SK-N-MC (cell line): ENCODE results near the gene DUSP22.

ENCODE experiments used
- DNase-seq: peaks from one replicate; pipeline ENCODE4 v3.0.0-alpha.2; 2011; ENCODE audit warnings: low read depth, low spot score
- H3K27ac ChIP-seq: fragments of 200-600 bp; sonication (generic); 2 replicates; pipeline ENCODE4 v1.5.1; 2016; ENCODE audit warnings: mixed run types
- H3K36me3 ChIP-seq: fragments of 200-600 bp; sonication (generic); 2 replicates; pipeline ENCODE4 v1.6.1; 2017; ENCODE audit warnings: antibody characterized with exemption, low read length, mixed read lengths; ENCODE audit not compliant: insufficient read depth
- H3K4me3 ChIP-seq: fragments of 200-600 bp; sonication (generic); 2 replicates; pipeline ENCODE4 v1.5.1; 2016
- H3K9ac ChIP-seq: fragments of 200-600 bp; sonication (generic); 2 replicates; pipeline ENCODE4 v1.8.0; 2017; ENCODE audit warnings: mixed run types, mixed read lengths; ENCODE audit not compliant: insufficient read length
- H3K9me3 ChIP-seq: fragments of 200-600 bp; sonication (generic); 2 replicates; pipeline ENCODE4 v1.6.1; 2017; ENCODE audit warnings: low read depth, mild to moderate bottlenecking, antibody characterized with exemption, low read length, moderate library complexity, mixed read lengths
- EZH2 ChIP-seq: fragments of 200-600 bp; sonication (generic); IDR thresholded peaks from one replicate; pipeline ENCODE4 v1.6.1; 2017; ENCODE audit warnings: antibody characterized with exemption
- FOXP2 ChIP-seq: optimal IDR thresholded peaks from 2 replicates; pipeline ENCODE3; 2011; ENCODE audit warnings: mild to moderate bottlenecking, moderate library complexity; ENCODE audit not compliant: insufficient read depth; ENCODE audit errors: extremely low read length, control extremely low read depth
- POLR2AphosphoS5 ChIP-seq: IDR thresholded peaks from 2 replicates; pipeline ENCODE4 v1.6.1; 2012; ENCODE audit warnings: mild to moderate bottlenecking, low read depth, low read length, borderline replicate concordance

DUSP22 gene

GRCh38 chr6:303948-304558 is 11.8 kb downstream of the DUSP22 start:
- no peak for DNase-seq
- H3K9me3 ChIP-seq: no peaks in the 10 kb centered on the region
- TF ChIP-seq FOXP2 (no peak), POLR2AphosphoS5 (no peak), EZH2 (no peak)
- no peak overlapping the region for H3K27ac ChIP-seq
- H3K9ac ChIP-seq: no peak overlapping the region
- H3K4me3 ChIP-seq: no peak overlapping the region
- H3K36me3 ChIP-seq: no peaks in the 10 kb centered on the region

GRCh38 chr6:304833-305370 is 12.6 kb downstream of the DUSP22 start:
- Histone ChIP-seq H3K36me3 (no peaks in the 10 kb centered on the region), H3K27ac (no peak overlapping the region), H3K9me3 (no peaks in the 10 kb centered on the region), H3K4me3 (no peak overlapping the region), H3K9ac (no peak overlapping the region)
- TF ChIP-seq FOXP2 (no peak), POLR2AphosphoS5 (no peak), EZH2 (no peak)
- DNase-seq: no peak

GRCh38 chr6:305371-306206 is 13.3 kb downstream of the DUSP22 start:
- H3K9me3 ChIP-seq: no peaks in the 10 kb centered on the region
- H3K9ac ChIP-seq: no peak overlapping the region

GRCh38 chr6:306641-307061 is 14.4 kb downstream of the DUSP22 start:
- H3K9ac ChIP-seq: no peak overlapping the region
- H3K9me3 ChIP-seq: no peaks in the 10 kb centered on the region
- no peak for TF ChIP-seq EZH2
- TF ChIP-seq FOXP2: no peak
- TF ChIP-seq POLR2AphosphoS5: no peak
- no peak for DNase-seq
- H3K36me3 ChIP-seq: no peaks in the 10 kb centered on the region
- H3K27ac ChIP-seq: no peak overlapping the region
- no peak overlapping the region for H3K4me3 ChIP-seq

More at GRCh38 chr6:305371-306206, 13.3 kb downstream of the DUSP22 start:
- Histone ChIP-seq H3K4me3 (no peak overlapping the region), H3K27ac (no peak overlapping the region), H3K36me3 (no peaks in the 10 kb centered on the region)
- TF ChIP-seq FOXP2: no peak
- TF ChIP-seq EZH2: no peak
- no peak for TF ChIP-seq POLR2AphosphoS5
- DNase-seq: no peak

- H3K9me3 ChIP-seq: no peaks in the 10 kb centered on the region
- H3K27ac ChIP-seq: no peak overlapping the region
- H3K4me3 ChIP-seq: no peak overlapping the region
- H3K36me3 ChIP-seq: no peaks in the 10 kb centered on the region
- DNase-seq: no peak
- no peak overlapping the region for H3K9ac ChIP-seq
- no peak for TF ChIP-seq FOXP2
- TF ChIP-seq EZH2: no peak
- no peak for TF ChIP-seq POLR2AphosphoS5
Observed at GRCh38 chr6:307065-307814, 15.0 kb downstream of the DUSP22 start.

GRCh38 chr6:307874-308273 is 15.6 kb downstream of the DUSP22 start:
- Histone ChIP-seq H3K4me3 (no peak overlapping the region), H3K36me3 (no peaks in the 10 kb centered on the region), H3K9ac (no peak overlapping the region), H3K27ac (no peak overlapping the region), H3K9me3 (no peaks in the 10 kb centered on the region)
- DNase-seq: no peak
- TF ChIP-seq FOXP2 (no peak), POLR2AphosphoS5 (no peak), EZH2 (no peak)

- TF ChIP-seq EZH2 (no peak), FOXP2 (no peak), POLR2AphosphoS5 (no peak)
- no peak for DNase-seq
- H3K9me3 ChIP-seq: no peaks in the 10 kb centered on the region
- H3K36me3 ChIP-seq: no peaks in the 10 kb centered on the region
- H3K27ac ChIP-seq: no peak overlapping the region
- H3K4me3 ChIP-seq: no peak overlapping the region
- H3K9ac ChIP-seq: no peak overlapping the region
Observed at GRCh38 chr6:308307-308706, 16.0 kb downstream of the DUSP22 start.

GRCh38 chr6:308768-309167 is 16.5 kb downstream of the DUSP22 start:
- Histone ChIP-seq H3K9ac (no peak overlapping the region), H3K4me3 (no peak overlapping the region), H3K9me3 (no peaks in the 10 kb centered on the region), H3K36me3 (no peaks in the 10 kb centered on the region), H3K27ac (no peak overlapping the region)
- TF ChIP-seq POLR2AphosphoS5 (no peak), EZH2 (no peak), FOXP2 (no peak)
- DNase-seq: no peak

GRCh38 chr6:309947-310346 is 17.7 kb downstream of the DUSP22 start:
- TF ChIP-seq POLR2AphosphoS5 (no peak), FOXP2 (no peak), EZH2 (no peak)
- no peak overlapping the region for H3K27ac ChIP-seq
- H3K36me3 ChIP-seq: no peaks in the 10 kb centered on the region
- H3K4me3 ChIP-seq: no peak overlapping the region
- no peak for DNase-seq
- no peak overlapping the region for H3K9ac ChIP-seq
- H3K9me3 ChIP-seq: no peaks in the 10 kb centered on the region
